Vagina (tissue), 2 donors: ENCODE measurements around the gene TMEM266. TPM values are rescaled to one million over a fixed set of nuclear protein-coding genes. Genes with fewer than 3 reads are reported as not detected.

ENCODE experiments used
- DNase-seq, 2 donors: peaks; one replicate each; pipeline ENCODE4 v3.0.0-alpha.2; 2017; ENCODE audit errors: extremely low spot score in 2 of 2
- H3K27ac ChIP-seq: fragments of 200-600 bp; sonication (generic); one replicate; pipeline ENCODE4 v1.5.1; 2019
- H3K27me3 ChIP-seq: fragments of 200-600 bp; sonication (generic); one replicate; pipeline ENCODE4 v1.5.1; 2019
- H3K36me3 ChIP-seq, 2 donors: fragments of 200-600 bp; sonication (generic); one replicate each; pipeline ENCODE4 v1.5.1; 2017 to 2019
- H3K4me1 ChIP-seq: fragments of 200-600 bp; sonication (generic); one replicate; pipeline ENCODE4 v1.5.1; 2019
- H3K4me3 ChIP-seq, 2 donors: fragments of 200-600 bp; sonication (generic); 1 replicate in 1 of 2; 2 replicates in 1 of 2; pipeline ENCODE4 v1.5.1; 2016 to 2019
- H3K9me3 ChIP-seq: fragments of 200-600 bp; sonication (generic); one replicate; pipeline ENCODE4 v1.5.1; 2019
- CTCF ChIP-seq, 3 experiments: fragments of 450-650 bp in 2 of 3; fragments of 200-600 bp in 1 of 3; sonication (generic) in 1 of 3; IDR thresholded peaks; one replicate each; pipeline ENCODE4 v1.5.1; 2017 to 2019; ENCODE audit warnings: antibody characterized with exemption in 3 of 3, mild to moderate bottlenecking in 2 of 3, moderate library complexity in 2 of 3
- POLR2A ChIP-seq, 2 donors: fragments of 450-650 bp; IDR thresholded peaks; one replicate each; pipeline ENCODE4 v1.6.1; 2017; ENCODE audit warnings: antibody characterized with exemption in 2 of 2, mild to moderate bottlenecking in 2 of 2, moderate library complexity in 2 of 2
- POLR2AphosphoS5 ChIP-seq, 2 donors: sonication (generic); formaldehyde crosslinking; IDR thresholded peaks; one replicate each; pipeline ENCODE4 v1.9.0; 2017; ENCODE audit warnings: antibody characterized with exemption in 2 of 2, mild to moderate bottlenecking in 2 of 2, low read depth in 1 of 2; ENCODE audit not compliant: insufficient read depth in 1 of 2
- intact Hi-C: fragments of 100-400 bp; cut with DNase I; formaldehyde crosslinking; loops from one replicate; pipeline ENCODE4 v1.15.1; 2023
- total RNA-seq: library from RNA; depleted of rRNA; stranded (reverse); fragments of >200 nt; gene quantifications from one replicate; pipeline ENCODE4 v1.2.3, GENCODE V29; 2016

Gene TMEM266
- total RNA-seq, 1 donor from 2014 or later = not detected

GRCh38 chr15:76201536-76202255 lies 141.9 kb downstream of the TMEM266 start:
- Histone ChIP-seq H3K9me3 (no peaks in the 10 kb centered on the region), H3K36me3 (no peaks in the 10 kb centered on the region), H3K27ac (no peak overlapping the region), H3K4me3 (no peak overlapping the region), H3K4me1 (peaks cover 53% of the 10 kb centered on the region), H3K27me3 (no peaks in the 10 kb centered on the region)
- intact Hi-C loops = no loop called here
- no peak for DNase-seq
- TF ChIP-seq CTCF (IDR thresholded peaks at IDR 0.05) (no peak), POLR2AphosphoS5 (IDR thresholded peaks at IDR 0.05; ENCODE audit: insufficient read depth in 1 of 2, low read depth in 1 of 2) (no peak), POLR2A (IDR thresholded peaks at IDR 0.05) (no peak)

GRCh38 chr15:76203346-76204108 lies 143.7 kb downstream of the TMEM266 start:
- no peak overlapping the region for H3K27ac ChIP-seq
- intact Hi-C loops = no loop called here
- H3K27me3 ChIP-seq = no peaks in the 10 kb centered on the region
- no peaks in the 10 kb centered on the region for H3K9me3 ChIP-seq
- peaks cover 35% of the 10 kb centered on the region for H3K4me1 ChIP-seq
- DNase-seq = no peak
- TF ChIP-seq POLR2AphosphoS5 (IDR thresholded peaks at IDR 0.05; ENCODE audit: insufficient read depth in 1 of 2, low read depth in 1 of 2) (no peak), POLR2A (IDR thresholded peaks at IDR 0.05) (no peak), CTCF (IDR thresholded peaks at IDR 0.05) (no peak)
- no peaks in the 10 kb centered on the region for H3K36me3 ChIP-seq
- H3K4me3 ChIP-seq = no peak overlapping the region

DNA sequence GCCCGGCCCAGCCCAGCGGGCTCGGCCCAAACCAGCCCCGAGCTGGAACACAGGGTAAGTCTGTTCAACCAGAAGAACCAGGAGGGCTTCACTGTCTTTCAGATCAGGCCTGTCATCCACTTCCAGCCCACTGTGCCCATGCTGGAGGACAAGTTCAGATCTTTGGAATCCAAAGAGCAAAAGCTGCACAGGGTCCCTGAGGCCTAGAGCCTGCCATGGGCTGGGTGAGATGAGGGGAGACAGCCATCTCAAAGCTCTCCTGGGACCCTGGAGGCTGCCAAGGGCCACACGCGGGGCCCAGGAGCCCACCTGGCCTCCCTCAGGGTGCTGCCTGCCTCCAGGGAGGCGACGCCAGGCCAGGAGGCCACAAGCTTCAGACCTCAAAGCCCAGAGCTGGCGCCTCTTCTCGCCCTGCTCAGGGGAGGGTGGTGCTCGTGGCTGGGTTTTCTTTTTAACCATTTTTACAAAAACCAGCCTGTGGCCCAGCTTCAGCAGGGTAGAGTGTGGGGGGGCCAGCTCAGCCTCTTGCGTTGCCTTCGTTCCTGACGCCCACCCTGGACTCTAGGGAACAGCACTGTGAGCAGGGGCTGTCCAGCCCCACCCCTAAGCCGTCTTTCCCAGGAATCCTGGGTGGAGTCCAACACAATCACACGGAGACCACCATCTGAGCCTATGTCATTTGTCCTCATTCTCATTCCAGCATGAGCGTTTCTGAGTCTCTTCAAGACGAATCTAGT lies 144.5 kb downstream of the TMEM266 start:
- DNase-seq = no peak
- no peaks in the 10 kb centered on the region for H3K27me3 ChIP-seq
- intact Hi-C loops = no loop called here
- peaks cover 27% of the 10 kb centered on the region for H3K4me1 ChIP-seq
- no peak overlapping the region for H3K27ac ChIP-seq
- no peaks in the 10 kb centered on the region for H3K36me3 ChIP-seq
- no peak for TF ChIP-seq POLR2AphosphoS5 (IDR thresholded peaks at IDR 0.05; ENCODE audit: insufficient read depth in 1 of 2, low read depth in 1 of 2)
- no peak for TF ChIP-seq CTCF (IDR thresholded peaks at IDR 0.05)
- no peak for TF ChIP-seq POLR2A (IDR thresholded peaks at IDR 0.05)
- H3K4me3 ChIP-seq = no peak overlapping the region
- no peaks in the 10 kb centered on the region for H3K9me3 ChIP-seq

DNA sequence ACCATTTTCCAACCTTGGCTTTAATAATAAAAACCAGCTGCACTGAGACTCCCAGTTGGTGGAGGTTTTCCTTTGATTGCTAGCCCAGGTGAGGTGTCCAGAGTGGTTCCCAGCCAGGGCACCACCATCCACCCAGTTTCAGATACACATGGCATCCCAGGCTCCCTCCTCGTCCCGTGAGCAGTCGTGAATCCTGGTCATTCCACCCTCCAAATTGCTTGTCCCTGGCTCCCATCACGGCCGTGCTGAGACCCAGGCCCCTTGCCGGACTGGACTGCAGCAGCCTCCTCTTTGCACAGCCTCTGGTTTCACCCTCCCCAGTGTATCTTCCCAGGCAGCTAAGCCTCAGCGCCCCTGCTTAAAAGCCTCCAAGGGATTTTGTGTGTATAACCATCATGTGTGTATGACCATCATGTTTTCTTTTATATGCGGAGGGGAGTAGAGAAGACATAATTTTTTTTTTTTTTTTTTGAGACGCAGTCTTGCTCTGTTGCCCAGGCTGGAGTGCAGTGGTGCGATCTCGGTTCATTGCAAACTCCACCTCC lies 145.2 kb downstream of the TMEM266 start:
- intact Hi-C loops = no loop called here
- DNase-seq = no peak
- no peaks in the 10 kb centered on the region for H3K27me3 ChIP-seq
- H3K4me3 ChIP-seq = no peak overlapping the region
- H3K27ac ChIP-seq = no peak overlapping the region
- H3K4me1 ChIP-seq = peaks cover 20% of the 10 kb centered on the region
- TF ChIP-seq POLR2A (IDR thresholded peaks at IDR 0.05) (no peak), CTCF (IDR thresholded peaks at IDR 0.05) (no peak), POLR2AphosphoS5 (IDR thresholded peaks at IDR 0.05; ENCODE audit: insufficient read depth in 1 of 2, low read depth in 1 of 2) (no peak)
- H3K36me3 ChIP-seq = no peaks in the 10 kb centered on the region
- no peaks in the 10 kb centered on the region for H3K9me3 ChIP-seq
